Measurements from ENCODE around the gene MARCHF10.

DNA sequence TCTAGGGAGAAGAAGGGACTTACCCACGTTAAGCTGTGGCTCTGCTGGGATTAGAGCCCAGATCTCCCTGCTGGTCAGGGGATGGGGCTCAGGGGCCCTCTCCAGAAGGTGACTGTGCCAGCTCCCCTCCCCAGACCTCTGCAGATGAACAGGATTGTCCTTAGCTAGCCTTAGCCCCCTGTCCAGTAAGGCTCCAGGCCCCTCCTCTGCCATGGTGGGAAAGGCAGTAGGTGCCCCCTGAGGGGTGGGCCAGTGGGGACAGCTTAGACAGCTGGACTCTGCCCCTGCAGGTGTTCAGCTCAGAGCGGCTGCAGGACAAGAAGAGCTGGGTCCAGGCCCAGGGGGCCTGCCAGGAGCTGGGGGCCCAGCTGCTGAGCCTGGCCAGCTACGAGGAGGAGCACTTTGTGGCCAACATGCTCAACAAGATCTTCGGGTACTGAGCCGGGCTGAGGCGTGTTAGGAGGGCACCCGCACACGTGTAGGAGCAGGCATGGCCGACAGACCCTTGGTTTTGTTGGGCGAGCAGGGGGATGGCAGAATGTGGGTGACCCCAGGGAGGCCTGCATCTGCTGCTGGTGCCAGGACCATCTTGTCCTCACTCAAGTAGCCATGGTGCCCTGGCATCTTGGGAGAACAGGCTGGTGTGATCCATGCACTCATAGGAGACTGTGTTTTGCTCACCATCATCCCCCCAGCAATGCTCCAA is 129.7 kb downstream of the MARCHF10 start:
- TF ChIP-seq POLR2AphosphoS5 (IDR thresholded peaks at IDR 0.05) (no peak), EP300 (IDR thresholded peaks at IDR 0.05) (no peak)
- TF ChIP-seq, protein P1, sequence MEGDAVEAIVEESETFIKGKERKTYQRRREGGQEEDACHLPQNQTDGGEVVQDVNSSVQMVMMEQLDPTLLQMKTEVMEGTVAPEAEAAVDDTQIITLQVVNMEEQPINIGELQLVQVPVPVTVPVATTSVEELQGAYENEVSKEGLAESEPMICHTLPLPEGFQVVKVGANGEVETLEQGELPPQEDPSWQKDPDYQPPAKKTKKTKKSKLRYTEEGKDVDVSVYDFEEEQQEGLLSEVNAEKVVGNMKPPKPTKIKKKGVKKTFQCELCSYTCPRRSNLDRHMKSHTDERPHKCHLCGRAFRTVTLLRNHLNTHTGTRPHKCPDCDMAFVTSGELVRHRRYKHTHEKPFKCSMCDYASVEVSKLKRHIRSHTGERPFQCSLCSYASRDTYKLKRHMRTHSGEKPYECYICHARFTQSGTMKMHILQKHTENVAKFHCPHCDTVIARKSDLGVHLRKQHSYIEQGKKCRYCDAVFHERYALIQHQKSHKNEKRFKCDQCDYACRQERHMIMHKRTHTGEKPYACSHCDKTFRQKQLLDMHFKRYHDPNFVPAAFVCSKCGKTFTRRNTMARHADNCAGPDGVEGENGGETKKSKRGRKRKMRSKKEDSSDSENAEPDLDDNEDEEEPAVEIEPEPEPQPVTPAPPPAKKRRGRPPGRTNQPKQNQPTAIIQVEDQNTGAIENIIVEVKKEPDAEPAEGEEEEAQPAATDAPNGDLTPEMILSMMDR (IDR thresholded peaks at IDR 0.05), result no peak
